Endodermal cell (in vitro differentiated cells): ENCODE data around the gene TCF7. TPM values are rescaled to one million over a fixed set of nuclear protein-coding genes. Genes with fewer than 3 reads are reported as not detected.

ENCODE experiments used
- DNase-seq: peaks from one replicate; pipeline ENCODE4 v3.0.0-alpha.2; 2017
- H3K27ac ChIP-seq: 2 replicates; pipeline ENCODE4 v1.5.1; 2013; ENCODE audit warnings: mild to moderate bottlenecking, low read depth, low read length, moderate library complexity
- H3K27me3 ChIP-seq: 2 replicates; pipeline ENCODE4 v1.6.1; 2013; ENCODE audit warnings: mild to moderate bottlenecking, low read length, moderate library complexity; ENCODE audit not compliant: insufficient read depth, control insufficient read depth, poor library complexity, severe bottlenecking
- H3K36me3 ChIP-seq: 2 replicates; pipeline ENCODE4 v1.7.0; 2013; ENCODE audit warnings: mild to moderate bottlenecking, low read length, moderate library complexity; ENCODE audit not compliant: control insufficient read depth, insufficient read depth
- H3K4me1 ChIP-seq: one replicate; pipeline ENCODE4 v1.7.0; 2013; ENCODE audit warnings: low read length; ENCODE audit not compliant: control insufficient read depth, insufficient read depth
- H3K4me3 ChIP-seq: 2 replicates; pipeline ENCODE4 v1.5.1; 2013; ENCODE audit warnings: mild to moderate bottlenecking, low read length, moderate library complexity
- H3K9ac ChIP-seq: 2 replicates; pipeline ENCODE4 v1.6.1; 2013; ENCODE audit warnings: mild to moderate bottlenecking, low read length, moderate library complexity; ENCODE audit not compliant: poor library complexity, severe bottlenecking; ENCODE audit errors: extremely low read depth
- H3K9me3 ChIP-seq: 2 replicates; pipeline ENCODE4 v1.6.1; 2013; ENCODE audit warnings: mild to moderate bottlenecking, low read length, moderate library complexity; ENCODE audit not compliant: control insufficient read depth
- H3K27ac Mint-ChIP-seq: 2 replicates; pipeline ENCODE4 v1.8.0; 2020; ENCODE audit warnings: mixed read lengths
- H3K27me3 Mint-ChIP-seq: 2 replicates; pipeline ENCODE4 v1.8.0; 2021; ENCODE audit warnings: mild to moderate bottlenecking, mixed read lengths; ENCODE audit not compliant: insufficient read depth
- H3K36me3 Mint-ChIP-seq: 2 replicates; pipeline ENCODE4 v1.8.0; 2020; ENCODE audit warnings: low read depth, mixed read lengths
- H3K4me1 Mint-ChIP-seq: 2 replicates; pipeline ENCODE4 v1.8.0; 2020; ENCODE audit warnings: mixed read lengths
- H3K4me3 Mint-ChIP-seq: 2 replicates; pipeline ENCODE4 v1.8.0; 2020; ENCODE audit warnings: mild to moderate bottlenecking, moderate library complexity, mixed read lengths
- H3K9me3 Mint-ChIP-seq: 2 replicates; pipeline ENCODE4 v1.8.0; 2020; ENCODE audit warnings: mild to moderate bottlenecking, mixed read lengths
- CTCF ChIP-seq: fragments of 200-600 bp; sonication (generic); conservative IDR thresholded peaks from 2 replicates; pipeline ENCODE4 v1.5.0; 2021; ENCODE audit warnings: antibody characterized with exemption, mild to moderate bottlenecking
- WGBS, 2 experiments: methylation state at CpG; one replicate each; pipeline versions ENCODE4 v1.1.5 to v1.1.7; 2013; ENCODE audit warnings: missing lambda C conversion rate in 2 of 2, mixed read lengths in 1 of 2; ENCODE audit not compliant: insufficient coverage in 1 of 2, insufficient read length in 1 of 2; 5-methylcytosine and 5-hydroxymethylcytosine counted together
- total RNA-seq, 2 donors: library from RNA; stranded (reverse); fragmentation: NEBNext Ultra II Directional in 1 of 2; extraction: Animal tissue kit (Norgen Biotek cat#: 25700) in 1 of 2; gene quantifications; 2 replicates in 1 of 2; 3 replicates in 1 of 2; pipeline ENCODE4 v1.2.1, GENCODE V29; 2021

Gene TCF7
- total RNA-seq, 2 donors from 2014 or later, result 14.9 to 19.4 TPM

GRCh38 chr5:134127988-134128647 is 13.6 kb downstream of the TCF7 start:
- no peak overlapping the region for H3K4me3 ChIP-seq
- H3K36me3 ChIP-seq, result peaks cover 4% of the 10 kb centered on the region
- WGBS, 2 experiments, result 92 to 96% methylated on average over 12 to 18 of the region's 18 CpGs
- TF ChIP-seq CTCF, result no peak
- peaks cover 2% of the 10 kb centered on the region for H3K4me1 Mint-ChIP-seq
- H3K9me3 Mint-ChIP-seq, result no peaks in the 10 kb centered on the region
- H3K9ac ChIP-seq, result no peak overlapping the region
- peak overlapping the region; percentile 38 for H3K27ac ChIP-seq
- H3K9me3 ChIP-seq, result no peaks in the 10 kb centered on the region
- no peaks in the 10 kb centered on the region for H3K27me3 Mint-ChIP-seq
- H3K4me1 ChIP-seq, result no peaks in the 10 kb centered on the region
- no peak for DNase-seq
- H3K4me3 Mint-ChIP-seq, result no peak overlapping the region
- no peaks in the 10 kb centered on the region for H3K27me3 ChIP-seq
- H3K36me3 Mint-ChIP-seq, result peaks cover 12% of the 10 kb centered on the region
- no peak overlapping the region for H3K27ac Mint-ChIP-seq

GRCh38 chr5:134128648-134128995 is 14.1 kb downstream of the TCF7 start:
- Histone ChIP-seq H3K4me3 (no peak overlapping the region), H3K9ac (no peak overlapping the region), H3K9me3 (no peaks in the 10 kb centered on the region), H3K27ac (peak overlapping the region; percentile 38), H3K27me3 (no peaks in the 10 kb centered on the region), H3K4me1 (no peaks in the 10 kb centered on the region), H3K36me3 (peaks cover 2% of the 10 kb centered on the region)
- Mint-ChIP-seq H3K27ac (no peak overlapping the region), H3K27me3 (no peaks in the 10 kb centered on the region), H3K4me1 (peaks cover 2% of the 10 kb centered on the region), H3K4me3 (no peak overlapping the region), H3K9me3 (no peaks in the 10 kb centered on the region), H3K36me3 (peaks cover 9% of the 10 kb centered on the region)
- 80 to 91% methylated on average over 1 to 5 of the region's 5 CpGs for WGBS, 2 experiments
- no peak for DNase-seq
- TF ChIP-seq CTCF, result no peak

DNA sequence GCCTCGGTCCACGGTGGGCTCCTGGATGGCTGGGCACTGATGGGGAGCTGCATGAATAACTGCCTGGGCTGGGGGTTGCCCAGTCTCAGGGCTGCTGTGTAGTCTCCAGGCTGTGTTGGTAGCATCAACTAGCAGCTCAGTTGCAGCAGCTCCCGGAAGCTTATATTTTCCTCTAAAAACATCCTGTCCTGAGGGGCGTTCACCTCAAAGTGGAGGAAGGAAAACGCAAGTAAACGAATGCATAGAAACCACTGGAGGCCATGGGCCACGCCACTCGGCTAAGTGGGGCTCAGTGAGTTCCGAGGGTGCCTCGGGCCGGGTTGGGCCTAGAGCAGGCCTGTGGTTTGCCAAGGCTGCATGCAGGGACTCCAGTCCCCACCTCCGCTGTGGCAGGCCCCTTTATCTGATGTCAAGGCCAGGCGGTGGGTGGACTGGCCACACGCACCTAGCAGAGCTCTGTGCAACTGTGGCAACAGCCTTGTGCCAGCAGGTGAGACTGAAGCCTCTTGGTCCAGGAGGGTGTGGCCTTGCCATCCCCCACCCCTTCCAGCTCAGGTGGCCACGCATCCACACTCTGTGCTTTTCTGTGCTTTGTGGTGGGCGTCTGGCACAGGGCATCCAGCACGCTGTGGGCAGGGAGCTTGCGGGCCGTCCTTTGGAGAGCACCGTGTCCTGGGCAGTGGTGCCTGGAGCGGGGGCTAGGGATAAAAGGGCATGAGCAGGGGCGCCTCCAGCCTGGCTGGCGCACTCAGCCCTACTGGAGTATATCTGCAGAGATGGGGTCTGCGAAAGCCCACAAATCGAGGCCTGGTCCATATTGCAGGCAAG is 15.1 kb downstream of the TCF7 start:
- peaks cover 5% of the 10 kb centered on the region for H3K36me3 ChIP-seq
- no peak overlapping the region for H3K27ac ChIP-seq
- H3K9me3 Mint-ChIP-seq, result no peaks in the 10 kb centered on the region
- H3K27me3 ChIP-seq, result no peaks in the 10 kb centered on the region
- no peak overlapping the region for H3K4me3 ChIP-seq
- no peaks in the 10 kb centered on the region for H3K4me1 ChIP-seq
- TF ChIP-seq CTCF, result no peak
- no peak overlapping the region for H3K27ac Mint-ChIP-seq
- peaks cover 6% of the 10 kb centered on the region for H3K36me3 Mint-ChIP-seq
- H3K4me3 Mint-ChIP-seq, result no peak overlapping the region
- peaks cover 2% of the 10 kb centered on the region for H3K4me1 Mint-ChIP-seq
- no peaks in the 10 kb centered on the region for H3K9me3 ChIP-seq
- no peaks in the 10 kb centered on the region for H3K27me3 Mint-ChIP-seq
- no peak for DNase-seq
- 94 to 96% methylated on average over 21 to 25 of the region's 25 CpGs for WGBS, 2 experiments
- no peak overlapping the region for H3K9ac ChIP-seq
